H7 (cell line): ENCODE data around the gene ATXN10. TPM values are rescaled to one million over a fixed set of nuclear protein-coding genes. Genes with fewer than 3 reads are reported as not detected.

ENCODE experiments used
- DNase-seq: peaks from one replicate; pipeline ENCODE4 v3.0.0; 2012
- H3K27me3 ChIP-seq: 2 replicates; pipeline ENCODE4 v1.6.0; 2011; ENCODE audit warnings: mild to moderate bottlenecking, low read length; ENCODE audit not compliant: control insufficient read depth, insufficient read depth
- H3K36me3 ChIP-seq: replicated peaks from 2 replicates; pipeline ENCODE4 v1.5.1; 2011; ENCODE audit warnings: low read length; ENCODE audit not compliant: control insufficient read depth, insufficient read depth
- H3K4me3 ChIP-seq: 2 replicates; pipeline ENCODE4 v1.5.1; 2011; ENCODE audit warnings: low read depth, mild to moderate bottlenecking, control low read depth, low read length, moderate library complexity; ENCODE audit not compliant: insufficient read depth
- total RNA-seq: library from RNA; depleted of rRNA; stranded (reverse); fragments of >200 nt; shearing (Covaris generic); gene quantifications from 2 replicates; pipeline ENCODE4 v1.2.3, GENCODE V29; 2014

Gene ATXN10
- total RNA-seq, 1 experiment from 2014 or later = 62.7 TPM

GRCh38 chr22:45830531-45831245 lies 159.1 kb downstream of the ATXN10 start:
- H3K4me3 ChIP-seq = no peak overlapping the region
- H3K27me3 ChIP-seq = no peaks in the 10 kb centered on the region
- DNase-seq = no peak
- peaks cover 2% of the 10 kb centered on the region; the same call in 1 of the 2 replicates for H3K36me3 ChIP-seq

GRCh38 chr22:45831394-45831793 lies 159.8 kb downstream of the ATXN10 start:
- Histone ChIP-seq H3K27me3 (no peaks in the 10 kb centered on the region), H3K36me3 (peaks cover 2% of the 10 kb centered on the region; the same call in 1 of the 2 replicates), H3K4me3 (no peak overlapping the region)
- no peak for DNase-seq

GRCh38 chr22:45832180-45832579 lies 160.5 kb downstream of the ATXN10 start:
- peak; percentile 76 for DNase-seq
- Histone ChIP-seq H3K4me3 (no peak overlapping the region), H3K27me3 (no peaks in the 10 kb centered on the region), H3K36me3 (peaks cover 2% of the 10 kb centered on the region; the same call in 1 of the 2 replicates)

- Histone ChIP-seq H3K4me3 (no peak overlapping the region), H3K27me3 (no peaks in the 10 kb centered on the region), H3K36me3 (peaks cover 2% of the 10 kb centered on the region; the same call in 1 of the 2 replicates)
- DNase-seq = no peak
These were observed 161.4 kb downstream of the ATXN10 start for GRCh38 chr22:45832959-45833580.

DNA sequence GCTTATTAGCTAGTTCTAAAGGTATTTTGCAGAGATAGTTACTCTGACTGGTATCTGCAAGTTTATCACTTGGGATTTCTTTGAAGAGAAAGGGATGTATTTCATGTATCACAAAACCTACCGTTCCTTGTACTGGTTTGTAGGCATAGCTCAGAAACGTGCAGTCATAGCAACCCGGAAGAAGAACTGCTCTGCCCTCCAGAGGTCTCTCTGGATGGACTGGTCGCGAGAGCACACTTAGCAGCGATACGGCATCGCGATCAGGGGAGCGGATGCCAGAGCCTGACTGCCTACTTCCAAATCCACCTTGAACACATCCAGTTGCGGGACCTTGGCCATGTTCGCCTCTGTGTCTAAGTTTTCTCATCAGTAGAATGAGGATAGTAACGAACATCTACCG lies 162.0 kb downstream of the ATXN10 start:
- Histone ChIP-seq H3K27me3 (no peaks in the 10 kb centered on the region), H3K36me3 (peaks cover 2% of the 10 kb centered on the region; the same call in 1 of the 2 replicates), H3K4me3 (no peak overlapping the region)
- DNase-seq = no peak

DNA sequence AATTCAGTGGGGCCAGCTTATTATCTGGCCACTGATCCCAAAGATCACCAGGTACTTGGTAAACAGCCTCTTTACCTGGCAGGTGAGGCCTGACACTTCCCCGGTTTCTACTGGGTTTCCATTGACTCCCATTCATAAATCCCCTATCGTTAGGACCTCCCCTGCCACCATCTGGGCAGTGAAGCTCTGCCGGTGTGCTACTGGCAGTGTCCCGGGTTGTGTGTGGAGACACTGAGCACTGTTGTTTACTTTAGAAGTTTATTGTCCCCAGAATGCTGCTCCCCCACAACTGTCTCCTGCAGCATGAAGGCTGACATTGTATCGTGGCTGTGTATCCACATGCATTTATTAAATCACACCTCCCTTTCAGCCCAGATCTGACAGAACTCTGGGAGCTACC lies 162.6 kb downstream of the ATXN10 start:
- Histone ChIP-seq H3K36me3 (peaks cover 2% of the 10 kb centered on the region; the same call in 1 of the 2 replicates), H3K4me3 (no peak overlapping the region), H3K27me3 (no peaks in the 10 kb centered on the region)
- no peak for DNase-seq

DNA sequence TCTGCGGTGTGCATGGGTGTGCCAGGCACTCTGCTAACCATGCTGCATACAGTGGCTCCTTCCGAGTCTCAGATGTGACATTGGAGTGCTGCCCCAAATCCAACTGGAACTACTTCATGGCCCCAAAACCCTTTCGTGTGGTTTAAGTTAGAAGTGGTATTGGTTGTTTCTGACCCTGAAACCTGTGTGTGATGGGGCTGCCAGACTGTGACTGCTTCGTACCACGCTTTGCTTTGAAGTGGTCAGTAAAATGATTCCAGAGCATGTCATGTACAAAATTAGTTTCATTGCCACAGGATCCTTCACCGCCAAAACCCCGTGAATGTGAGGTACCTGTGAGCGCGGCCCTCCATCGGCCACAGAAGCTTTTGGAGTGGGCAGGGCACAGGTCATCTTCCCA lies 163.2 kb downstream of the ATXN10 start:
- Histone ChIP-seq H3K27me3 (no peaks in the 10 kb centered on the region), H3K36me3 (peaks cover 2% of the 10 kb centered on the region; the same call in 1 of the 2 replicates), H3K4me3 (no peak overlapping the region)
- DNase-seq = no peak

DNA sequence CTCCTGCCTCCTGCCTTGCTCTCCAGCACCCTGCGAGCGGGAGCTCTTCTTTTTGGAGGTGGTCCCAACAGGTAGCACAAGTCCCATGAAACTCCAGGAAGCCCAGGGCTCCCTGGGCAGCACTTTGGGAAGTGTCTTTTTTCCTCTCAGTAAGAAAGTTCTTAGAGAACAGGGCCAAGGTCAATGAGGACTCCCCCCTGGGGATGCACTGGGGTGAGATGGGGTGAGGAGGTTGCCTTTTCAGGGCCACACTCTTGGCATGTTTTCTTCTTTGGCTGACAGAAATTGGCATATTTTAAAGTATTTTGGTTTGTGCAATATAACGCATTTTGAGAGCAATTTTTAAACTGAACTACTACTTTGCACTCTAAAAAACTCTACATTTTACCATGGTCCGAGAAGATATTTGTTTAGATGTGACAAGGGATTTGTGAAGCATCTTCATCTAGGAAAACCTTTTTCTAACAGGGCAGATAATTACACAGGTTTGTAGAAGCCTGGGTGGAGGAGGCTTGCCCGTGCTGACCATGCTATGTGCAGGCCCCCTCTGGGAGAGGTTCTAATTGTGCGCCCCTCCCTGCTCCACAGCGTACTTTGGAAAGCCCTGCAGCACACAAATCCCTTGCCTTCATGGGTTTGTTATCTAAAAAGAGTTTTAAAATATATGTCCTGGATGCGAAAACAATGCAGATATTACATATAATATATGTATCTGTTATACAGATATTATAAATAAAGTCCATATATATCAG lies 165.0 kb downstream of the ATXN10 start:
- H3K27me3 ChIP-seq = no peaks in the 10 kb centered on the region
- no peak overlapping the region for H3K4me3 ChIP-seq
- H3K36me3 ChIP-seq = peaks cover 2% of the 10 kb centered on the region; the same call in 1 of the 2 replicates
- DNase-seq = no peak

DNA sequence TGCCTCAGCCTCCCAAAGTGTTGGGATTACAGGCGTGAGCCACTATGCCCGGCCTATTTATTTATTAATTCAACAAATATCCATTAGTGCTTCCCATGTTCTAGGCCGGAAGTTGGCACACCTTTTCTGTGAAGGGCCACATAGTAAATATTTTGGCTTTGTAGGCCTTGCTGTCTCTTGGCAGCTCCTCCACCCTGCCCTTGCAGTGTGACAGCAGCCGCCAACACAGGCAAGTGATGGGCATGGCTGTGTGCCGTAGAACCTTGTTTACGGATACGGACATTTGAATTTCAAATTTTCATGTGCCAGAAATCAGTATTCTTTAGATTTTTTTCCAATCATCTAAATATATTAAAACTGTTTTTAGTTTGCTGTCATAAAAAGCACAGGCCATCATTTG lies 165.9 kb downstream of the ATXN10 start:
- Histone ChIP-seq H3K4me3 (no peak overlapping the region), H3K36me3 (peaks cover 2% of the 10 kb centered on the region; the same call in 1 of the 2 replicates), H3K27me3 (no peaks in the 10 kb centered on the region)
- DNase-seq = no peak

DNA sequence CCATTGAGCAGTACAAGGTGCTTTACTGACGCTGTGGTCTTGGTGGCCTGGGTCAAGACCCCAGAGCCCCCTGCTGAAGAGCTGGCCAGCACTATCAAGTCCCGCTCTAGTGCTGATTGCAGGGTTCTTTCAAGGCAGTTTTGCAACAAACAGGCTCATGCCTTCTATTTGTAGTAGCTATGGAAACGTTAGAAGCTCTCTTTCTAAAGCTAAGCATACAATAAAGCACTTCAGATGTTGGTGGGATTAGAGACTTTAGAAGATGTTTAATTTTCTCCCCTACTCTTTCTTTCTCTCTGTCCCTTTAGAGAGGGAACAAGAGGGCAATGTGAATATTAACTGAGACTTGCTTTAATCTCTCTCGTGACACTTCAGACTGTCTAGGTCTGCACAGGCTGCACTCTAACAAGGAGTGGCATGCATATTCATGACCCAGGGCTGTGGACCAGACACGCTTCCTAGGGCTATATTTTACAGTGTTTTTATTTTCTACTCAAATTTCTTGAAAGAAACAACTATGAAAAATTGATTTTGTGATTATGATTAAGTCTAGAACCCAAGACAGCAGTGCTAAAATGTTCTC lies 166.8 kb downstream of the ATXN10 start:
- H3K27me3 ChIP-seq = no peaks in the 10 kb centered on the region
- DNase-seq = no peak
- H3K36me3 ChIP-seq = peaks cover 2% of the 10 kb centered on the region; the same call in 1 of the 2 replicates
- H3K4me3 ChIP-seq = no peak overlapping the region

- Histone ChIP-seq H3K36me3 (no peaks in the 10 kb centered on the region), H3K27me3 (no peaks in the 10 kb centered on the region), H3K4me3 (no peak overlapping the region)
- DNase-seq = no peak
These were observed 168.8 kb downstream of the ATXN10 start for GRCh38 chr22:45840483-45840882.

- no peaks in the 10 kb centered on the region for H3K36me3 ChIP-seq
- H3K27me3 ChIP-seq = no peaks in the 10 kb centered on the region
- no peak for DNase-seq
- H3K4me3 ChIP-seq = no peak overlapping the region
These were observed 170.8 kb downstream of the ATXN10 start for GRCh38 chr22:45842291-45842991.

DNA sequence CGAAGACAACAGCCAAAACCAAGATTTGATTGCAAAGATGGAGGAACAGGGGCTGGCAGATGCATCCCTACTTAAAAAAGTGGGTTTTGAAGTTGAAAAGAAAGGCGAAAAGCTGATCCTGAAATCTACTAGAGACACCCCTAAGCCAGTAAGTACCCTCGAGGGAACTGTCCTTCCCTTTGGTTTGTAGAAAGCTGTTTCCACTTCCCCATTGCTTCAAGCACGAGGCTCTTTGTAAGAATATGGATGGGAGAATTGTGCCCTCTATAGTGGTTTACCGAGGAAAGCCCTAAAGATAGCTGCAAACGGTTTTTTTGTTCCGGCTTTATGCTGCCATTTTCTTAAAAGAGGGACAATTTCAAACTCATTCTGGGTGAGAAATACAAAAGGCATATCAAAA lies 171.4 kb downstream of the ATXN10 start:
- Histone ChIP-seq H3K4me3 (no peak overlapping the region), H3K27me3 (no peaks in the 10 kb centered on the region), H3K36me3 (no peaks in the 10 kb centered on the region)
- no peak for DNase-seq

- Histone ChIP-seq H3K4me3 (no peak overlapping the region), H3K36me3 (peaks cover under 1% of the 10 kb centered on the region; the same call in 1 of the 2 replicates), H3K27me3 (no peaks in the 10 kb centered on the region)
- DNase-seq = no peak
These were observed 172.4 kb downstream of the ATXN10 start for GRCh38 chr22:45843986-45844385.
